Stimulated activated CD4-positive, alpha-beta T cell treated with anti-CD3 and anti-CD28 coated beads, Interleukin-15, amount 100 ng/mL, for 48 hours (primary cell): ENCODE measurements around the gene ROPN1.
A peak's percentile ranks its signal among the peaks of the same experiment; 100 is the strongest.
"Not testable (repeated sequence)": the region's sequence is repeated elsewhere in the genome, so short reads cannot be mapped to it uniquely, and the experiment has no call there.

Experiments
- DNase-seq, 2 donors: peaks; one replicate each; pipeline ENCODE4 v3.0.0-alpha.2; 2020; ENCODE audit warnings: low read depth in 2 of 2

The ROPN1 gene

DNA sequence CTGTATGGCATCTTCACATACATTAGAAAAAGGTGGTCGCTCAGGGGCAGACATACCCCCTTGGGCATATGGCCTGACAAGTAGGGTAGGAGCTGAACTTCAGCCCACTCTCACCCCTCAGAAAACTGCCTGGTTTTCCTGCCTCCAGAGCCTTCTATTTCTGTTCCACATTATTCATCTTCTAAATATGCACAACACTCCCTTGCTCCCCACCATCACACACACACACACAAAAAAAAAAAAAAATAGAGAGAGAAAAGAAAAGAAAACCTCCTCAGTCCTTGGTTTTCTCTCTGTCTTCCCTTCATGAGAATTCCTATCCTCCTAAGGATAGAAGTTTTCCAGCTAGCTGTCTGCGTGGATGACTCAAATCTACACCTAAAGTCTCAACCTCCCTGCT, 5.6 kb upstream of the ROPN1 start:
- no peak for DNase-seq

- no peak for DNase-seq
Observed at GRCh38 chr3:123993818-123994217, 1.9 kb upstream of the ROPN1 start.

GRCh38 chr3:123986427-123986826, 5.5 kb downstream of the ROPN1 start:
- DNase-seq, result no peak

DNA sequence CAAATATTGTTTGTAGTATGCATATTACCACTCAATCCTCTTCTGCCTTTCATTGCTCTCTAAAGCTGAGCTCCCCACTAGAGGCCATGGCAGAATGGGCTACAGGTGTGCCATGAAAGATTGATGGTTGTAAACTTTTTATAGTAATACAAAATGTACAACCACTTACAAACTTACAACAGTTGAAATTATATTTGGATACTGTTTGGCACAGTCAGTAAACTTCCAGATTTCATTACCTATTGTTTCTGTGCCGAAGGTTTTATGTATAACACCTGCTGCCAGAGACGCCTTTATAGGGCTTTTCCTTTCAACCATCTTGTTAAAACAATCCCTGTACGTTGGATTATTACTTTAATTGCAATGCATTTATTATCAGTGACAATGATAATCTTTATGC, 7.0 kb downstream of the ROPN1 start:
- DNase-seq, result no peak

DNA sequence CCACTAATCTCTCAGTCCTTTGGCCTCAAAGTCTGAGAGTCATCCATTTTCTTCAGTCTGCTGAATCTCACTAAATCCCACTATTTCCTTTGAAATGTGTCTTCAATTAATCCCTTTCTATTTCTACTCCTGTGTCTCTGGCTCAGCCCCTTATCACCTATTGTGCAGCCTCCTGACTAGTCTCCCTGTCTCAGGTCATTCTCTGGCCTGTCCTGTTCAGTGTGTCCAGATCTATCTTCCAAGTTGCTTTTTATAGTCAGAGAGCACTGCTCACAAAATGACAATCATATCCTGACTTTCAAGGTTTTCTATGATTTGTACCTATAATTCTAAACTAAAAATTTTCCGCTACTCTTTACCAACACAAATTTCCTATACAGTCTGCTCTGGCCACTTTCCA, 7.6 kb downstream of the ROPN1 start:
- no peak for DNase-seq

- not testable (repeated sequence) for DNase-seq
Observed at GRCh38 chr3:123981317-123981716, 10.6 kb downstream of the ROPN1 start.

- DNase-seq, result no peak
Observed at GRCh38 chr3:123980539-123980938, 11.4 kb downstream of the ROPN1 start.

GRCh38 chr3:123979525-123980501, 12.1 kb downstream of the ROPN1 start:
- DNase-seq, result peak in 1 of 2 donors; percentile 4

GRCh38 chr3:123976904-123977303, 15.0 kb downstream of the ROPN1 start:
- not testable (repeated sequence) for DNase-seq

GRCh38 chr3:123976181-123976898, 15.6 kb downstream of the ROPN1 start:
- DNase-seq, result not testable (repeated sequence)

DNA sequence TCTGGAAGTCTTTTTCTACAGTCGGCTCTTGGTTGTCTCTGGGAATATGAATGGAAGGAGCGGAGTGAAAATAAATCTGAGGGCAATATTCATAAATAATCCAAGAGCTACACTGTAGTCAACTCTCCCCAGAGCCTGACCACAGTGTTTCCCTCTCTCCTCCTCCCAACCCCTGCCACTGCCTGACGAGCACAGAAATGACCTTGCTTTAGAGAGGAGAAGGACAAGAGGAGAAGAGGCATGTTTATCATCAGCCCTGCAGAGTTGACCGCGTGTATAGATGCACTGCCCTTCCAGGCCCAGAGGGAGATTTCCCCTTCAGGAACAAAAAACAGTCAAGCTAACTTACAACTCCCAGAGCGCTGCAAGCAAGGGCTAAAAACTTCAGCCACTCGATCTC, 16.9 kb downstream of the ROPN1 start:
- not testable (repeated sequence) for DNase-seq

DNA sequence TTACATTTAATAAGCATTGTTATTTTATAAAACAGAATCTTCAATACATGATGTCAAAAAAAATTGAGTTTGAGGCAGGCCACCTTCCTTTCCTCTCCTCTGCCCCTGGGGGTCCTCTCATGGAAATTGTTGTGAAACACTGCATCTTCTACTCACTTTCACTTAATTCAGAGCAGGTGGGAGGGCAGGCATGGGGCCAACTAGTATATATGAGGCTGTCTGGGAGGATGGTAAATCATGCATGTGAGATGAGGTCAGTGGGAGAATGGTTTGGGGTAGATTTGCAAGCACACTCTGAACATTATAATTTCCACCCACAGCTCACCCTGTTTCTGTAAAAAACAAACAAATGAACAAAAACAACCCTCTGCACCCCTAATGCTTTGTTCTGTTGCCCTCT, 20.5 kb downstream of the ROPN1 start:
- no peak for DNase-seq

DNA sequence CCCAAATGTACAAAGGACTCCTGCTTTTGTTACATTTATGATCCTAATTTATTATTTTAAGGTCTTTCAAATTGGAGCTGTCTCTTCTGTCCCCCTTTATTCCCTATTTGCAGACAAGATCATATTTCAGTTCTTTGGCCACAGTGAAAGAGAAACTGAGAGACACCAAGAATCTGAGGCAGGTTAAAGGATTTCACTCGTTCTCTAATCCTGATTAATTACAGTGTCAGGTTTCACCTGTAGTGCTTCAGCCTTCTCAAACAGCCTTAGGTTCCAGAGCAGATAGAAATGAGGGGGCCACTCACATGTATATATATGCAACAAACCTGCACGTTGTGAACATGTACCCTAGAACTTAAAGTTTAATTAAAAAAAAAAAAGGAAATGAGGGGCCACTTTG, 24.7 kb downstream of the ROPN1 start:
- not testable (repeated sequence) for DNase-seq

- DNase-seq, result not testable (repeated sequence)
Observed at GRCh38 chr3:123966799-123967198, 25.1 kb downstream of the ROPN1 start.

DNA sequence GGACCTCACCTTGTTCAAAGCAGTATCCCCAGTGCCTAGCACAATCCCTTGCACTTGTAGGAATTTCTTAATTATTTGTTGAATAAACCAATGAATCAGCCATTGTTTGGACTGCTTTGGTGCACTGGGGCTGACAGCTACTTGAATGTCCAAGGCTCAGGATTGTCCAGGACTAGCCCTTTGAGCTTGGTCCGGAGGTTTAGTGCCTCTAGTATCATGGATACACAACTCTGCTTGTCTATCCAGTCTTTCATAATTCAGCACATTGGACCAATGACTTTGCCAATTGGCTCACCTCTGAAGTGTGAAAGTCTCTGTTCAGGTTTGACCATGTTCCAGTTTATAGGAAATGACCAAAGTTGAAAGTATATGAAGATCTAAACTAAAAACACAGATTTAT, 27.1 kb downstream of the ROPN1 start:
- not testable (repeated sequence) for DNase-seq

- no peak for DNase-seq
Observed at GRCh38 chr3:123961508-123961856, 30.4 kb downstream of the ROPN1 start.

DNA sequence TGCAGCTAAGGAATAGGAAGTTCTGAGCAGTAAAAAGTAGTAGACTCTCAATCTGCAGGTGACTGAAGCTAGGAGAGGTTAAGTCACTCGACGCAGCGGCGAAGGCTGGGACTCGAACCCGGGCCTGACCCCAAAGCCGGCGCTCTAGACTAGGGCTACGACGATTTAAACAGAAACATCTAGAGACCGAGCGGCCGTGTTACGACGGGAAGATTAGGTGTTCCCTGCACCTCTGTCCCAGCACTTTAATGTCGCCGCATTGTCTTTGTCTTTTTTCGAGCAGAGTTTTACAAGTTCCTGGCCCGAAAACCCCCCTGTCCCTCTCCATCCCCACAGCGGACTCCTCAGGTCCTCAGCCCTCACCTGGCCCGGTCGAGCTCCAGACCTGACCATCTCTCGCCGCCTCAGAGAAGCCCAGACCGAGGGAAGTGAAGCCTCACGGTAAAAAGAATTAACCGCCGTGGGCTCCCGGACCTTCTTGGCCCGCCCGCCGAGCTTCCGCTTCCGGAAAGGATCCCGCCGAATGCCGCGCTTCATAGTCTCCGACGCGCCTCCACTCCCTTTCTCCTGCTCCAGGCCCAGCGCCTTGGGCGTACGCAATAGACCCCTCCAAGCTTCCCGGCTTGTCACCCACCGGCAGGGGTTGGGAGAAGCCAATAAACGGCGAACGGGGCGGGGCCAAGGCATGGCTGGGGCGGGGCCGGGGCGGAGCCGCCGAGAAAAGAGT, 31.0 kb downstream of the ROPN1 start, which contains the start of gene CCDC14:
TSS of gene CCDC14 (minus strand) at position 449 of the 727 bp plus-strand sequence. CDS start at position 393, 56 bp downstream.
- DNase-seq, result peak; percentile 71 to 73

- no peak for DNase-seq
Observed at GRCh38 chr3:123953735-123954134, 38.2 kb downstream of the ROPN1 start.

- DNase-seq, result no peak
Observed at GRCh38 chr3:123952844-123953520, 38.9 kb downstream of the ROPN1 start.

- no peak for DNase-seq
Observed at GRCh38 chr3:123951522-123952447, 40.1 kb downstream of the ROPN1 start.
